ENCODE data around the gene RASSF6.
"Not testable (repeated sequence)": the region's sequence is repeated elsewhere in the genome, so short reads cannot be mapped to it uniquely, and the experiment has no call there.

RASSF6 gene

DNA sequence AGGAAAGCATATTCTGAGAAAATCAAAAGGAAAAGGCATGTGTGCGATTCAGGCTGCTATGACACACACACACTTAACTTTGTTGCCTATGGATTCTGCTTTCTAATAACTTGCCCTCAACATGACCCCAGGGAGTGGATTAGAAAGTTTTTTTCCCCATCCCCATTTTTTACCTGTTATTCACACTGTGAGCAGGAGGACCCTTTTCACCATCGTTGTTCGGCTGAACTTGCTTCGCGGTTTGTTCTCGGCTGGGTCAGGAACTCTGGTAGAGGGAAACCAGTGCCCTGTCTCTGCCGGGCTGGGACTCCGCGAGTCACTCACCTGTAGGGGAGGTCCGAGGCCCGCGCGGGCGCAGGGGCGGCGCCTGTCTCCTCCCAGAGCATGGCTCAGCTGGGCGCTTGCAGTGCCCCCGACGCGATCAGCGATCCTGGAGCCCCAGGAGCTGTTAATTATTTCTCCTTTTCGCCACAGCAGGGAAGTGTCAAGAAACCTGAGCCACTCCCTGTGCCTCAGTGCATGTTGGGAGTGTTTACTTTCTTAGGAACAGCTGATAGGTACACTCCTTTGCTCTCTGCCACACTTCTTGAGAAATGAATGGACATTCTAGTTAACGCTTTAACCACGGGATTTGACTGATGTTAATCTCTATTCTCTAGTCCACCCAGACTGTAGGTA is at the start of gene RASSF6:
RASSF6 (minus strand) TSS at position 322 of the 678 bp plus-strand sequence. CDS start 8,641 bp downstream, outside the sequence.
- Mint-ChIP-seq H3K4me1 (no peaks in the 10 kb centered on the region), H3K4me3 (no peak within 1 kb of the TSS), H3K27ac (no peak within 1 kb of the TSS), H3K27me3 (peaks cover 10% of the 10 kb centered on the region), H3K9me3 (no peaks in the 10 kb centered on the region), H3K36me3 (no peaks in the 10 kb centered on the region)

- no peak overlapping the region for H3K27ac Mint-ChIP-seq
- no peaks in the 10 kb centered on the region for H3K9me3 Mint-ChIP-seq
- no peaks in the 10 kb centered on the region for H3K36me3 Mint-ChIP-seq
- no peaks in the 10 kb centered on the region for H3K4me1 Mint-ChIP-seq
- no peaks in the 10 kb centered on the region for H3K27me3 Mint-ChIP-seq
- no peak overlapping the region for H3K4me3 Mint-ChIP-seq
Measured at GRCh38 chr4:73669410-73670183, 49.4 kb upstream of the RASSF6 start.

GRCh38 chr4:73668782-73669201 is 48.6 kb upstream of the RASSF6 start:
- Mint-ChIP-seq H3K4me3 (no peak overlapping the region), H3K27me3 (no peaks in the 10 kb centered on the region), H3K36me3 (no peaks in the 10 kb centered on the region), H3K4me1 (no peaks in the 10 kb centered on the region), H3K27ac (no peak overlapping the region), H3K9me3 (no peaks in the 10 kb centered on the region)

DNA sequence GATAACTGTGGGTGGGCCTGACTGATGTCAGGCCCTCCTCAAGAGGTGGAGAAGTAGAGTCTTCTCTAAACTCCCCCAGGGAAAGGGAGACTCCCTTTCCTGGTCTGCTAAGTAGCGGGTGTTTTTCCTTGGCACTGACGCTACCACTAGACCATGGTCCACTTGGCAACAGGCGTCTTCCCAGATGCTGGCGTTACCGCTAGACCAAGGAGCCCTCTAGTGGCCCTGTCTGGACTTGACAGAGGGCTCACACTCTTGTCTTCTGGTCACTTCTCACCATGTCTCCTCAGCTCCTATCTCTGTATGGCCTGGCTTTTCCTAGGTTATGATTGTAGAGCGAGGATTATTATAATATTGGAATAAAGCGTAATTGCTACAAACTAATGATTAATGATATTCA is 45.7 kb upstream of the RASSF6 start:
- not testable (repeated sequence) for H3K36me3 Mint-ChIP-seq, H3K27ac Mint-ChIP-seq, H3K9me3 Mint-ChIP-seq, H3K27me3 Mint-ChIP-seq, H3K4me1 Mint-ChIP-seq, H3K4me3 Mint-ChIP-seq

DNA sequence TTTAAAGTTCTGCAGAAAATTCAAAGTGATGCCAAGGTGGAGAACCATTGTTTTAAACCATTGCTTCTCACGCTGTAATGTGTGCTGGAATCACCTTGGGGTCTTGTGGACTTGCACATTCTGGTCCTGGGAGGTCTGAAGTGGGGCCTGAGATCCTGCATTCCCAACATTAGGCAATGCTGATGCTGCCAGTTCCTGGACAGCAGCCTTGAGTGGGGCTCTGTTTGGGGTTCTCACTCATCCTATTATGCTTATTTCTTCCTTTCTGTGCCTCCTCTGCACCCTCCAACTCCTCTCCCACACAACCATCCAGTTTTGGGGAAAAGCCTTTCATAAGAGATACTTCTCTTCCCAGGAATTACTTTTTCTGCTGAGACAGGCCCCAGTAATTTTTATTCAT is 44.2 kb upstream of the RASSF6 start:
- no peaks in the 10 kb centered on the region for H3K36me3 Mint-ChIP-seq
- H3K27me3 Mint-ChIP-seq, result peaks cover 1% of the 10 kb centered on the region
- no peak overlapping the region for H3K4me3 Mint-ChIP-seq
- no peak overlapping the region for H3K27ac Mint-ChIP-seq
- H3K4me1 Mint-ChIP-seq, result no peaks in the 10 kb centered on the region
- no peaks in the 10 kb centered on the region for H3K9me3 Mint-ChIP-seq

DNA sequence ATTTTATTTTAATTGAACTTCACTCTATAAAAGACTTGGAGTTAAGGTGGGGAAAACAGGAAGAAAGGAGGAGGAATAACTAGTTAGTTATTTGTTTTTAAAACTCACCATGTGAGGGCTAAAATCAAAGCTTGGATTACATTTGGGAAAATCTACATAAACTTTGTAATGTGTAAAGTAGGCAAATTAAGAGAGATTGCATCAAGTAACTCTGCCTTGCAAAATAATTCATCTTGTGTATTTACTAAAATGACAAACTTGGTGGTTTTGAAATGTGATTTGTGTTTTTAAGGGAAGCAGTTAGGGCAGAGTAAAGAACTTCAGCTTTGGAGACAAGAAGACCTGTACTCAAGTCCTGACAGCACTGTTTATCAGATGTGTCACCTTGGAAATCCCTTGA is 43.3 kb upstream of the RASSF6 start:
- no peaks in the 10 kb centered on the region for H3K9me3 Mint-ChIP-seq
- peaks cover 4% of the 10 kb centered on the region for H3K27me3 Mint-ChIP-seq
- H3K4me3 Mint-ChIP-seq, result no peak overlapping the region
- H3K27ac Mint-ChIP-seq, result no peak overlapping the region
- no peaks in the 10 kb centered on the region for H3K36me3 Mint-ChIP-seq
- no peaks in the 10 kb centered on the region for H3K4me1 Mint-ChIP-seq

GRCh38 chr4:73662709-73663546 is 42.7 kb upstream of the RASSF6 start:
- Mint-ChIP-seq H3K4me3 (no peak overlapping the region), H3K36me3 (no peaks in the 10 kb centered on the region), H3K27ac (no peak overlapping the region), H3K4me1 (no peaks in the 10 kb centered on the region), H3K27me3 (peaks cover 4% of the 10 kb centered on the region), H3K9me3 (no peaks in the 10 kb centered on the region)

DNA sequence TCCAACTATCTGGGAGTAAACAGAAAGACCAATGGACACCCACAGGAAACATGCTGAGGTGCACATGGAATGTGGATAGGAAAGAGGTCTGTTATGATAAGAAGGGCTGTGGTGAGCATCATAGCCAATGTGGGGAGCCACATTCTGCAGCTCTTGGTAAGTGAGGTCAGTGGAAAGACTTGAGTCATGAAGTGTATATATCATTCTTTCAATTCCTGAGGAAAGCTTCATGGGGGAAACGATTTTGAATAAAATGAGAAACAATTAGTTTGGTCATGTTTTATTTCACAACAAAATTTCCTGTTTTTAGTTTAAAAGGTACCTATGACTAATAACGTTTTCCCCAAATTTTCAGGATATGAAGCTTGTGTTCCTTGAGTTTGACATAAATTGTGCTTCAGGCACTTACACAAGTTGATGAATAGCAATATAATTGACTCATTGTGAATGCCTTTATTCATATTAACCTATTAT is 41.4 kb upstream of the RASSF6 start:
- Mint-ChIP-seq H3K9me3 (no peaks in the 10 kb centered on the region), H3K27me3 (peaks cover 4% of the 10 kb centered on the region), H3K4me3 (no peak overlapping the region), H3K4me1 (no peaks in the 10 kb centered on the region), H3K27ac (no peak overlapping the region), H3K36me3 (no peaks in the 10 kb centered on the region)

- no peaks in the 10 kb centered on the region for H3K4me1 Mint-ChIP-seq
- no peaks in the 10 kb centered on the region for H3K36me3 Mint-ChIP-seq
- H3K4me3 Mint-ChIP-seq, result no peak overlapping the region
- H3K27me3 Mint-ChIP-seq, result peaks cover 6% of the 10 kb centered on the region
- no peaks in the 10 kb centered on the region for H3K9me3 Mint-ChIP-seq
- no peak overlapping the region for H3K27ac Mint-ChIP-seq
Measured at GRCh38 chr4:73660808-73661207, 40.6 kb upstream of the RASSF6 start.

GRCh38 chr4:73653695-73654106 is 33.5 kb upstream of the RASSF6 start:
- Mint-ChIP-seq H3K27me3 (peaks cover 5% of the 10 kb centered on the region), H3K4me3 (no peak overlapping the region), H3K27ac (no peak overlapping the region), H3K9me3 (no peaks in the 10 kb centered on the region), H3K4me1 (no peaks in the 10 kb centered on the region), H3K36me3 (no peaks in the 10 kb centered on the region)

GRCh38 chr4:73650250-73650649 is 30.0 kb upstream of the RASSF6 start:
- no peaks in the 10 kb centered on the region for H3K4me1 Mint-ChIP-seq
- H3K9me3 Mint-ChIP-seq, result peaks cover under 1% of the 10 kb centered on the region
- H3K27me3 Mint-ChIP-seq, result peaks cover 5% of the 10 kb centered on the region
- H3K27ac Mint-ChIP-seq, result no peak overlapping the region
- no peaks in the 10 kb centered on the region for H3K36me3 Mint-ChIP-seq
- no peak overlapping the region for H3K4me3 Mint-ChIP-seq

DNA sequence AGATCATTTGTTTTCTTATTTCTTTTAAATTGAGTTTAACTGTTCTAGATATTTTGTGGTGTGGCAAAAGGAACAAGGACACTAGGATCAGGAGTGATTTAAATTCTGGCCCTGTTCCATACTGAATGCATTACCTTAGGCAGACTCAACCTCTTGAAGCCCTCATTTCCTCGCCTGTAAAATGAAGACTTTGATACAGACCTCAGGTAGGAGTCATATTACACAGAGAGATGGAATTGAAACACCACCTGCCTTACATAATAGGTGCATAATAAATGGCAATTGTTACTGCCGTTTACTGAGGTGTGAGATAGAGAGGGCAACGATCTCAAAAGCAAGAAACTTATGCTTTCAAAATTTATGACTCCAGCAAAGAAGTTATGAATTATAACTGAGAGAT is 28.2 kb upstream of the RASSF6 start:
- Mint-ChIP-seq H3K27me3 (peaks cover 3% of the 10 kb centered on the region), H3K9me3 (peaks cover 8% of the 10 kb centered on the region), H3K27ac (no peak overlapping the region), H3K36me3 (no peaks in the 10 kb centered on the region), H3K4me1 (no peaks in the 10 kb centered on the region), H3K4me3 (no peak overlapping the region)

- Mint-ChIP-seq H3K4me1 (no peaks in the 10 kb centered on the region), H3K36me3 (no peaks in the 10 kb centered on the region), H3K4me3 (no peak overlapping the region), H3K27me3 (peaks cover 2% of the 10 kb centered on the region), H3K9me3 (peaks cover 11% of the 10 kb centered on the region), H3K27ac (no peak overlapping the region)
Measured at GRCh38 chr4:73646117-73646516, 25.9 kb upstream of the RASSF6 start.

DNA sequence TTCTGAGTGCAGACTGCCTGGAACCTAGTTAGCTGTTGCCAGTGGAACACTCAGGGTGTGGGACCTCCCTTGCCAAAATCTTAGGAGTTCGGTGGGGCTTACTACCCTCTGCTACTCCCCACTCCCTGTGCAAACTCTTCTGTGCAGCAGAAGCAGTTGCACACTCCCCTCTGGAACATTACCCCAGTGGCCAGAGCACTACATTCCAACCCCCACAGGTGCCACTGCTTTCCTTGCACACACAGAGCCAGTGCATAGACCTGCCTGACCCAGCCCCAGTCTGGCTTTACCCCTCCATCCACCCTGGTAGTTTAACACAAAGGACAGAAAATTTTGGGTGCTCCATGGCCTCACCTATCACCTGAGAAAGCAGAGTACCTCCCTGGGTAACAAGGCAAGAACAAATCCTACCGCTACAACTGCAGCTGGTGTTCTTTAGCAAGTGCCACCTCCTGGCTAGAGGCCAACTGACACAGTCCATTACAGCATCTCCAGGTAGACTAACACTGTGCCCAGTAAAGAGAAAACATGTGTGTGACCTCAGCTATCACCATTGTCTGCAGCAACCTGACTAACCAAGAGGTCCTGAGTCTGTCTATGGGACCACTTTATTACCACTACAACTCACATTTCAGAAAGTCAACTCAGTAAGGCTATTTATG is 11.5 kb upstream of the RASSF6 start:
- Mint-ChIP-seq H3K4me1 (no peaks in the 10 kb centered on the region), H3K27ac (no peak overlapping the region), H3K4me3 (no peak overlapping the region), H3K9me3 (no peaks in the 10 kb centered on the region), H3K36me3 (no peaks in the 10 kb centered on the region), H3K27me3 (peaks cover 5% of the 10 kb centered on the region)

DNA sequence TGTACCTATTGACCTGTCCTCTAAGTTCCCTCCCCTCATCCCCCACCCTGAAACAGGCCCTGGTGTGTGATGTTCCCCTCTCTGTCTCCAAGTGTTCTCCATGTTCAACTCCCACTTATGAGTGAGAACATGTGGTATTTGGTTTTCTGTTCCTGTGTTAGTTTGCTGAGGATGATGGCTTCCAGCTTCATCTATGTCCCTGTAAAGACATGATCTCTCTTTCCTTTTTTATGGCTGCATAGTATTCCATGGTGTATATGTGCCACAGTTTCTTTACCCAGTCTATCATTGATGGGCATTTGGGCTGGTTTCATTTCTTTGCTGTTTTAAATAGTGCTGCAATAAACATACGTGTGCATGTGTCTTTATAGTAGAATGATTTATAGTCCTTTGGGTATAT is 8.6 kb upstream of the RASSF6 start:
- H3K27me3 Mint-ChIP-seq, H3K4me3 Mint-ChIP-seq, H3K9me3 Mint-ChIP-seq, H3K4me1 Mint-ChIP-seq, H3K36me3 Mint-ChIP-seq, H3K27ac Mint-ChIP-seq: not testable (repeated sequence)
